CD1c-positive myeloid dendritic cell (primary cell): ENCODE measurements around the gene PLA2G6.

Experiments
- DNase-seq: peaks from one replicate; pipeline ENCODE4 v3.0.0-alpha.2; 2016; ENCODE audit errors: extremely low spot score

PLA2G6 gene

GRCh38 chr22:38110863-38111852, 70.5 kb downstream of the PLA2G6 start:
- no peak for DNase-seq

DNA sequence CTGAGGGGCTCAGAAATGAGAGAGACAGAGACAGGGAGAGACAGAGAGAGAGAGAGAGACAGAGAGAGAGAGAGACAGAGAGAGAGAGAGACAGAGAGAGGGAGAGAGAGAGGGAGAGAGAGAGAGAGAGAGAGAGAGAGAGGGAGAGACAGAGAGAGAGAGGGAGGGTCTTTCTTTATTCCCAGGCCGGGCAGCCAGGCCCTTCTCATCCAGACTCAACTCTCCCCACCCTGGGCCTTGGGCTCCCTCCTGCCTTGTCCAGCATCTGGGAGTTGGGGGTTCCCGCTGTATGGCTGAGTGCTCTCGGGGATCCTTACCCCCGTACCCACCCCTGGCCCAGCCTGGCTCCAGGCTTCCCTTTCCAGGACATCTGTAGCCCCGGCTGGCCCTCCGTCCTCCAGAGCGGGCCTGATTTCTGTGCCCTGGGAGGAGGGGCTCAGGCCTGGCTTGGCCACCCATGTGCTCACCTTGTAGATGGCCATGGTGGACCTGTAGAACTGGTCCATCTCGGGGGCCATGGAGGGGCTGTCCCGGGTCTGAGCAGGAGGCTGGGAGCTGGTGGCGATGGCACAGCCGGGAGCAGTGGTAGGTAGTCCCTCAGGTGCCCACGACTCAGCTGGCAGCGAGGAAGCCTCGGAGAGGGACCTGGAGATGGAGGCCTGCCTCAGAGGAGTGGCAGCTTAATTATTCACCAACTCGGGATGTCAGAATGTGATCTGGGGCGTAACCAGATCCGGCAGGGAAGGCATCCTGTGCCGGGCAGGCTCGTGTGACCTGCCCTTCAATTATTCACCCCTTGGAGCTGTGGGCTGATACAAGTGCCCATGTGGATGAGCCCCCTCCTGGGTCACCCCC, 71.4 kb downstream of the PLA2G6 start, which contains the start of gene BAIAP2L2:
Gene BAIAP2L2, minus strand, starts transcription at position 677 of the 855 bp plus-strand sequence. Its CDS starts 159 bp downstream, at position 518.
- DNase-seq = no peak

DNA sequence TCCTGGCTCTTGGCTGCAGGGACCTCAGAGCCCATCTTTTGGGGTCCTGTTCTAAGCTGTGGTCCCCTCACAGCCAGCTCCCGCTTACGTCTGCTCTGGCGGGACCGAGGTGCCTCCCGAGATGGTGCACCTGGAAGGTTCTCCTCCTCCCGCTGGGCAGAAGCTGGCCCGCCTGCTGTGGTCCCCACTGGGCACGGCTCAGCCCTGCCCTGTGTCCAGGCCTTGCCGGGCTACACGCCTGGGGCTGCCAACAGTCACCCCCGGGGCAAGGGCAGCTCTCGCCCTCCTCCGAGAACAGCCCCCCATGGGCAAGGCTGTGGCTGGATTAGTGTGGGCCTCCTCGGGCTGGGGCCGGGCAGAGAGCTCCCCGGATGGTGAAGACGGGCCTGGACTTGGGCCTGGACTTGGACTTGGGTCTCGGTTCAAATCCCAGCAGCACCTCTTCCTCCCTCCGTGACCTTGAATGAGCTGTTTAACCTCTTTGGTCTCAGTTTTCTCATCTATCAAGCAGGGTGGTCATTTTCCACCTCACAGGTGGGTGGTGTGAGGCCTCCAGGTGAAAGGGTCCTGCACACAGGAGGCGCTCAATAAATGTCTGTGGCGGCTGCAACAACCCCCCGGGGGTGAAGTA, 72.1 kb downstream of the PLA2G6 start:
- DNase-seq = no peak

DNA sequence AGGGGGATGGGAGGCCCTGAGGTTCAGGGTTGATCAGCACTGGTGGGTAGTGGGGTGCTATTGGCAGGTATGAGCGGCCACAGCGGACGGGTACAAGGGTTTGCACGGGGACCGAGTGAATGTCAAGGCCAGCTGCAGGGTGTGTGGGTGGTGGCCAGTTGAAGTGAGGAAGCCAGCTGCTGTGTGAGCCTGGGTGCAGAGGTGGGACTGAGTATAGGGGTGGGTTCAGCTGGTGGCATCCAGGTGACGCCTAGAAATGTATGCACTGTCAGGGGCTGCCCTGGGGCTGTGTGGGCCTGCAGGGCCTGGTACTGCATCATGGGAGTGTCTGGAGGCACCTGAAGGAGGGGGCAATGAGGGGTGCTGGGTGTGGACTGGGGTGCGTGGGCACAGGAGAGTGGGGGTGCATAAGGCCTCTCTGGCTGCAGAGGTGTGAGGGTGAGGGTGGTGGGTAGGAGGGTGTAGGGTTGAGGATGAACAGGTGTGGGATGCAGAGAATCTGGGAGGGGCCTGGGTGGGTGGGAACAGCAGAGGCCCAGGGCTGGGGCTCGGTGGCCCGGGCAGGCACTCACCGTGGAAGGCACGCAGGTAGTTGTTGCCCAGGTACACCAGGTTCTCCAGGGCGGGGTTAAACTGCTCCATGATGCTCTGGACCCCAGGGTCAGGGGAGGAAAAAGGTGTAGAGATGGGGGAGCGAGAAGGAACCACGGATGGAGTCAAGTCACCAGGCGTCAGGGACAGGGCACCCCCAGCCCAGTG, 72.9 kb downstream of the PLA2G6 start:
- DNase-seq = no peak

DNA sequence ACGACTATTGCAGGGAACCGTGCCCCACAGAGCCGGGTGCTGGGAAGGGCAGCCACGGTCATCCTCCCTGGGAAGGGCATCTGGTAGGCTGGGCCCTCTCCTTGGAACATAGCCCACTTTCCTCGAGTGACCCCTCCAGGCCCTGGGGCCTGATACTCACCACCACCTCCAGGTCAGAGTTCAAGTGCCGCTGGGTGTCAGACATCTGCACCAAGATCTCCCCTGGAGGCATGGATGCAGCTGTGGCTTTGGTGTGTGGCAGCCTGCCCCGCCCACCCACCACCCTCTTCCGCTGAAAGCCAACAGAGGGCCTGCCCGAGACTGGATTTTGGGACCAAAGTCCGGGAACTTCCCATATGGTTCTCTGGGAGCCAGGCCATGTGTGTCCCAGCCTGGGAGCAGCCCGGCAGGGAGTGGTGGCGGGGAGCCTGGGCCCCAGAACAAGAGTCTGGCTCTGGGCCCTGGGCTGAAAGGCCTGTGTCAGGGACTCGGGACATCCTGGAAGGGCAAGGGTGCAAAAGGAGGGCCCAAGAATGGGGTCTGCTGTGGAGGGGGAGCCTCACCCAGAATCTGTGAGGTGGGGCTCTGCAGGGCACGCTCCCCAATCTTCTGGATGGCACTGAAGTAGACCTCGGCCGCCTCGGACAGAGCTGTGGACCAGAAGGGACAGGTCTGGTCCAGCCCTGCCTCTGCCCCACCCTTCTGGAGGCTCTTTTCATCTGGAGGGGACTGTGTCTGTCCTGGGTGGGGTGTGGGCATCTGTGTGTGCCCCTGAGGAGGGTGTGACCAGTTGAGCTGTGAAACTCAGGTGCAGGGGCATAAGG, 73.7 kb downstream of the PLA2G6 start:
- DNase-seq = no peak

DNA sequence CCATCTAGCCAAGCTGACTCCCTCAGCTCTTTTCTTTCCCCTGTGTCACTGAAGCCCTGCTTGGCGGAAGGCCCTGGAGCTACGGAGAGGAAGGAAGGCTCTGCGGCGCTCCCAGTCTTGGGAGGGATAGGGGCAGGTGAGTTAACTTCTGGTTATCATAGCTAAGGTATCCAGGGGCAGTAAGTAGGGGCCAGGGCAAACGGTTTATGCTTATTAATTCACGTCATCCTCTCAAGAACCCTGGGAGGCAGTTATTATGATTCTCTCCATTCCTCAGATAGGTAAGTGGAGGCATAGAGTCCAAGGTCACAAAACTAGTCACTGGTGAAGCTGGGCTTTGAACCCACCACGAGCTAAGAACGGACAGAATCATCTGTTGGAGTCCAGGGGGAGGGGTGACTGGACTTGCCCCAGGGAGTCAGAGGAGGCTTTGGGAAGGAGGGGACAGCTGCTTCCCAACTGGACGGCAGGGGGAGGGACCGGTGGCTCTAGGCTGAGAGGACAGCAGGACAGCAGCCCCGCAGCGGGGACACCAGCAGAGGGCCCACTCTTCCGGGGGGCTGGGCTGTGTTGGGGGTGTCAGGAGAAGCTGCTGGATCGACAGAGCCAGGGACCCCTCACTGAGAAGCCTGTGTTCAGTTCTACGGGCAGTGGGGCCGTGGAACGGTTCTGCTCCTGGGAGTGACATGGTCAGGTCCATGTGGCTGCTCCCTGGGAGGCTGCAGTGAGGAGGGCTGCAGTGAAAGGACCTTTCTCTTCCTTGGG, 74.6 kb downstream of the PLA2G6 start:
- DNase-seq = no peak

GRCh38 chr22:38104084-38104483, 77.5 kb downstream of the PLA2G6 start:
- DNase-seq = peak; percentile 30

- no peak for DNase-seq
These were observed 78.0 kb downstream of the PLA2G6 start for GRCh38 chr22:38103641-38104040.

GRCh38 chr22:38098410-38099249, 83.0 kb downstream of the PLA2G6 start:
- DNase-seq = no peak

DNA sequence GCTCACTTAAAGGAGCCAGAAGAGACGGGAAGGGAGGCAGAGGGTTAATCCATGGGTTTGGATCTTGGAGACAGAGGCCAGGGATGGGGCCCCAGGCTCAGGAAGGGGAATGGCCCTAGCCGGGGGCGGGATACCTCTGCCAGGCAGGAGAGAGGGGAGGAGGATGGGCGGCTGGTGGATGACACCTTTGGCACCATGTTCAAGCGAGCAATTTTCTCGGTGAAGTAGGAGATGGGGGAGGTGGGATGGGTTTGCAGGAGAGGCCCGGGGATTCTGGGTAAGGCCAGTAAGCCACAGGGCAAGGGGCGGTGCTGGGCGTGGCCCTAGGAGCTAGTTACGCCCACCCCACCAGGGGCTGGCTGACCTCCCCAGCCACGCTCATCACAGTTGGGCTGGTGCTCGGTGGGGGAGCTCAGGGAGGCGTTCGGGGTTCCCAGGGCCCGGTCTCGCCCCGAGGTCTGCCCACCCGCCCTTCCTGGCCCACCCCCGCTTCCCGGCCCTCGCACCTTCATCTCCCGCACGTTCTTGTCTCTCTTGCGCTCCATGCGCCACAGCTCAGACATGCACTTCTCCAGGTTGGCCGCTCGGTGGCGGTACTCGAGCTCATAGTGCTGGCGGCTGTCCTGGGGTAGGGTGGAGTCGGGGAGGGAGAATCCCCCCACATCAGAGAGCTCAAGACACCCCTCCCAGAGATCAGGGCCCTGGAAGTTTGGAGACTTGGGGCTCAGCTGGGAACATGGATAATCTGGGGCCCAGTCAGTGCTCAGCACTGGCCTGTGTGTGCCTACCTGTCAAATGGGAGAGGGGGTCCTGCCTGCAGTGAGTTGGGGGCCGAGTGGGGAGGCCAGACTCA, 83.8 kb downstream of the PLA2G6 start:
- DNase-seq = no peak

GRCh38 chr22:38097058-38097457, 84.6 kb downstream of the PLA2G6 start:
- no peak for DNase-seq

GRCh38 chr22:38089474-38089851, 92.2 kb downstream of the PLA2G6 start:
- no peak for DNase-seq

GRCh38 chr22:38088629-38089473, 92.8 kb downstream of the PLA2G6 start:
- no peak for DNase-seq

DNA sequence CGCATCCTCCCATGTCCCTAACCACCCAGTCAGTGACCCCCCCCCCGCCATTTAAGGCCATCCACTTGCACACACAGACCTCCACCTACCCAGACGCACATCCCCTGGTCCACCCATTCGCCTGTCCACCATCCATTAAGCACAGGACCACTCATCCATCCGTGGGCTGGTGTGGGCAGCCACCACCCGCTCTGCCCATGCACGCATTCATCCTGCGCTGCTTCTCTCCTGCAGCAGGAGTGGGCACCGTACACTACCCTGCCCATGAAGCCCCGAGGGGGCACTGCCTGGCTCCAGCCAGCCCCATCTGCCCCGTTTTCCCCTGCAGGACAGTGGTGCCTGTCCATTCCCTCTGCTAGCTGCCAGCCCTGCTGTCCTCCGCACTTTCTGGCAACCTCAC, 93.8 kb downstream of the PLA2G6 start:
- DNase-seq = no peak

GRCh38 chr22:38086942-38087341, 94.7 kb downstream of the PLA2G6 start:
- DNase-seq = no peak

DNA sequence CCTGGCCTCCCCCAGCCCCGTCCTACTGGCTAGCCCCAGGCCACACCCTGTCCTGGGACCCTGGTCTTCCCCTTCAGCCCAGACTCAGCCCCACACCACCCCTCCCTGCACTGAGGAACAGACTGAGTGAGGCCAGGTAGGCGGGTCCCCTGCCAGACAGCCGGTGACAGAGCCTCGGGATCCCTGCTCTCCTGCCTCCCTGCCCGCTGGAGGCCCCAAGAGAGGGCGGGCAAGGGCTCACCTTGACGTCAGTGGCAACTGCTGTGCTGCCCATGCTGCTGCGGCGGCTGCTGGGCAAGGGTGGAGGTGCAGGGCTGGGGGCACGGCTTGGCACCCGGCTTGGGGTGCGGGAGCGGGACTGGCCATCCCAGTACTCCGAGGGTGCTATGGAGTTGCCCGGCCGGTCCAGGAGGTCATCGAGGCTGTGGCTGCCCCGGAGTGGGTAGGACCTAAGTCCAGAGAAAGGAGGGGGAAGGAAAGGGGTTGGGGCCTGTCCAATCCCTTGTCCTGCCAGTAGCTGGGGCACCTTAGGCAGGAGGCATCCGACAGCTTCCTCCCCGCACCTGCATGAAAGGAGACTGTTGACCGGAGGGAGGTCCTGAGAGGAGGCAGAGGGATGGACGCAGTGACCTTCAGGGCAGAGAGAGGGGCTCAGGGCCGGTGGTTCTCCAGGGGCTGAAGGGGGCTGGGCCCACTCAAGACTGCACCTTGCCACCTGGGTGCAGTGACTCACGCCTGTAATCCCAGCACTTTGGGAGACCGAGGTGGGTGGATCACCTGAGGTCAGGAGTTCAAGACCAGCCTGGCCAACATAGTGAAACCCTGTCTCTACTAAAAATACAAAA, 95.4 kb downstream of the PLA2G6 start:
- DNase-seq = no peak
